Activated CD4-positive, alpha-beta T cell treated with anti-CD3 and anti-CD28 coated beads, Interleukin-2, amount 10 ng/mL, durations not matched to agents 24 days and 14 days (primary cell): ENCODE measurements around the gene HPD. TPM values are rescaled to one million over a fixed set of nuclear protein-coding genes. Genes with fewer than 3 reads are reported as not detected.
"Not testable (repeated sequence)": the region's sequence is repeated elsewhere in the genome, so short reads cannot be mapped to it uniquely, and the experiment has no call there.

Source experiments
- DNase-seq: peaks from one replicate; pipeline ENCODE4 v3.0.0; 2022
- H3K27ac Mint-ChIP-seq: one replicate; pipeline ENCODE4 v1.8.0; 2022; ENCODE audit warnings: mild to moderate bottlenecking, mixed read lengths
- H3K27me3 Mint-ChIP-seq: one replicate; pipeline ENCODE4 v1.8.0; 2022; ENCODE audit warnings: mixed read lengths
- H3K36me3 Mint-ChIP-seq: one replicate; pipeline ENCODE4 v1.8.0; 2022; ENCODE audit warnings: low read depth, mild to moderate bottlenecking, mixed read lengths
- H3K4me1 Mint-ChIP-seq: one replicate; pipeline ENCODE4 v1.8.0; 2021; ENCODE audit warnings: mixed read lengths
- H3K4me3 Mint-ChIP-seq: one replicate; pipeline ENCODE4 v1.8.0; 2022; ENCODE audit warnings: mild to moderate bottlenecking, moderate library complexity, mixed read lengths
- H3K9me3 Mint-ChIP-seq: one replicate; pipeline ENCODE4 v1.8.0; 2021; ENCODE audit warnings: mixed read lengths
- intact Hi-C: fragments of 100-400 bp; cut with micrococcal nuclease; formaldehyde crosslinking; loops from one replicate; pipeline ENCODE4 v1.15.1; 2023
- total RNA-seq: library from RNA; stranded (reverse); gene quantifications from 2 replicates; pipeline ENCODE4 v1.2.3, GENCODE V29; 2022

The HPD gene
- total RNA-seq, 1 donor from 2014 or later = not detected

DNA sequence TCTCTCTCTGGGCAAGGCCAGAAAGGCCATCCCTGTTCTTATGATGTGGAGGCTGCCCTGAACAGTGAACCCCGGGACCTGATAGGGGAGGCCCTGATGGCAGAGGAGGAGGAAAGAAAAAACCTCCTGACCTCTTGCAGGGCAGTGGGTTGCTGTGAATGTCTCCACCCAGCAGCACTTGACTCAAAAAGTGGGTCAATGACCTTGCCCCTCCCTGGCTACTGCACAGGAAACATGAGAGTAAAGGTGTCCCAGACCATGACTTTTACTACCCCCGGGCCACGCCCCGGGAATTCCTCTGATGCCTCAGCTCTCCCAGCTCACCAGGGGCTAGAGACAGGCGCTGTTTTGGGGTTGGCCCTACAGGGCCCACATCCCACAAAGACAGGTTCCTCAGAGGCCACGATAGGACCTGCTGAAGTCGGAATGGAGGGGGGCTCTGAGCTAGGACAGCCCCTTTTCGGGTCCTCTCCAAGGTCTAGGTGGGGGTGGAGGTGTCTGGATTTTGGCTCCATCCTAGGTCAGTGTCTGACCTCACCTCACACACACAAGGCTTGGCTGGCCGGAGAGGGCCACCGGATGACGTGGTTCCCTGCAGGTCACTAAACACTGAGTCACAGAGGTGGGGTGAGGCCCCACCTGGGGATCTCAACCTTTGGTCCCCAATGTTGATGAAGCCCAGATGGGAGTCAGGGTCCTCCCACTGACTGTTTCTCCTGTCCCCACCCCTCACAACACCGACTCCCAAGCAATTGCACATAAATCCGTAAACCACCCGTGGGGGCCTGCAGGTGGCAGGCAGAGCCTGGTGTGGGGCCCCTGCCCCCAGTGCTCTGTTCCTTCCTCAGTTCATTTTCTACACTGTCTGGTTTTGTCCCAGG lies 66.7 kb downstream of the HPD start:
- Mint-ChIP-seq H3K9me3 (no peaks in the 10 kb centered on the region), H3K4me3 (peak overlapping the region; percentile 94), H3K27me3 (no peaks in the 10 kb centered on the region), H3K4me1 (peaks cover 60% of the 10 kb centered on the region), H3K36me3 (peaks cover 48% of the 10 kb centered on the region), H3K27ac (peak overlapping the region; percentile 93)
- peak; percentile 78 for DNase-seq
- intact Hi-C loops = loop anchor here (5.0 to 10.0 kb wide), 2 partner anchors 80 to 1257 kb away; partner anchors contain the start of genes RNF10 and TMEM120B

DNA sequence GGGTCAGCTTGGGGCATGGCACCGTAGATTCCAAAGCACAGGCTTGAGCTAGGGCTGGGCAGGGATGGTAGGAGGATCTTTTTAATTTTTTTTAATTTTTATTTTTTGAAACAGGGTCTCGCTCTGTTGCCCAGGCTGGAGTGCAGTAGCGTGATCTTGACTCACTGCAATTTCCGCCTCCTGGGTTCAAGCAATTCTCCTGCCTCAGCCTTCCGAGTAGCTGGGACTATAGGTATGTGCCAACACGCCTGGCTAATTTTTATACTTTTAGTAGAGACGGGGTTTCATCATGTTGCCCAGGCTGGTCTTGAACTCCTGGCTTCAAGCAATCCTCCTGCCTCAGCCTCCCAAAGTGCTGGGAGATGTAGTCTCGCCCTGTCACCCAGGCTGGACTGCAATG lies 67.9 kb downstream of the HPD start:
- not testable (repeated sequence) for H3K27me3 Mint-ChIP-seq, H3K9me3 Mint-ChIP-seq, DNase-seq
- peak overlapping the region; percentile 98 for H3K27ac Mint-ChIP-seq
- H3K4me1 Mint-ChIP-seq = peaks cover 70% of the 10 kb centered on the region
- intact Hi-C loops = loop anchor here (5.0 to 10.0 kb wide), 2 partner anchors 78 to 1256 kb away; partner anchors contain the start of genes RNF10 and TMEM120B
- H3K4me3 Mint-ChIP-seq = peak overlapping the region; percentile 94
- H3K36me3 Mint-ChIP-seq = peaks cover 54% of the 10 kb centered on the region

DNA sequence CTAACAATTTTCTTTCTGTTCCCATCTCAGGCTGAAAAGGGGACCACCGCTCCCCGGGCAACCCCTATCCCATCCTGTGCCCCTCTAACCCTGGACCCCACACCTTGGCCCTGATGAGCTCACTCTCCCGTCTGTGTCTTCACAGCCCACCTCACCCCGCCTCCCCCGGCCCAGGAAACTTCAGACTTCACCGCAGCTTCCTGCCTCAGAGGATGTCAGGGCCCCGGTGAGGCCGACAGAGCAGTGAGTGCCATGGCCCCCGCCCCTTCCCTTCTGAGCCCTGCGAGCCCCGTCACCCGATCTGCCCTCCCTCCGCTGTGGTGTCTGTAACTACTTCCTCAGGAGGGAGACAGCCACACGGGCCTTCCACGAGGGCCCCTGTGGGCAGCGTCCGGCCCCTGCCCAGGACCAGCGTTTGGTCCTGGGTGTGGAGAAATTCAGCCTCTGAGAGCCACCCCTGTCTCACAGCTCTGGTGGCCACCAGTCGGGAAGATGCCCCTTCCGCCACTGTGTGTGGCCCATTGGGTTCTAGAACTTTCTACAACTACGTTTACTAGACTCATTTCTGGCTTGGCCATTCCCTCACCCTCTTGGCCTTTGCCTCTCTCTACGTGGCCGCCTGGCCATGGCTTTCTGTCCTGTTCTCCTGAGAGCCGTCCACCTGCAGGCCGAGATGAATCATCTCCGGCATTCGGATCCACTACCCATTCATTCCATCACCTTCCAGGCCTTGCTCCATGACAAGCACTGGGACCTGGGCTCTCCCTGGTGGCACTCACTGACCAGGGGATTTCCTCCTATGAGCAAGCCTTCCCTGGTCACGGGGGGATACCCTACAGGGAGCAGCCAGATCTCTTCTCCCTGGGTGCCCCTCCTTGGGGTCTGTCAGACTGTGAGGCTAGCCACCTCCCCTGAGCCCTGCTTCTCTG lies 68.6 kb downstream of the HPD start:
- Mint-ChIP-seq H3K4me3 (peak overlapping the region; percentile 94), H3K4me1 (peaks cover 69% of the 10 kb centered on the region), H3K27ac (peak overlapping the region; percentile 98), H3K36me3 (peaks cover 53% of the 10 kb centered on the region), H3K9me3 (no peaks in the 10 kb centered on the region), H3K27me3 (no peaks in the 10 kb centered on the region)
- intact Hi-C loops = loop anchor here (5.0 to 10.0 kb wide), 2 partner anchors 78 to 1255 kb away; partner anchors contain the start of genes RNF10 and TMEM120B
- DNase-seq = peak; percentile 98

Other genes starting within 250 kb of the HPD start
- gene ORAI1, start 232.3 kb downstream of the HPD start, total RNA-seq = 58.3 and 61.8 TPM in 2 replicates
- gene MORN3, start 189.2 kb downstream of the HPD start, total RNA-seq = 0.26 and 1.0 TPM in 2 replicates
- 17.1 and 18.4 TPM in 2 replicates for gene TMEM120B, start 146.1 kb downstream of the HPD start, total RNA-seq
- 107 and 114 TPM in 2 replicates for gene RHOF, start 65.2 kb downstream of the HPD start, total RNA-seq
- gene SETD1B, start 54.9 kb downstream of the HPD start, total RNA-seq = 26.6 and 29.2 TPM in 2 replicates
- gene PSMD9, start 29.9 kb upstream of the HPD start, total RNA-seq = 63.8 and 69.9 TPM in 2 replicates
- gene CFAP251, start 59.7 kb upstream of the HPD start, total RNA-seq = 0.85 and 1.1 TPM in 2 replicates
- gene BCL7A, start 163.0 kb upstream of the HPD start, total RNA-seq = 9.3 and 10.7 TPM in 2 replicates
- 47.6 and 48.0 TPM in 2 replicates for gene MLXIP, start 219.9 kb upstream of the HPD start, total RNA-seq